GM12865 (cell line): ENCODE results near the gene GALNT9.

Experiments
- DNase-seq: peaks from one replicate; pipeline ENCODE4 v3.0.0; 2010; ENCODE audit warnings: low read depth
- H3K4me3 ChIP-seq: 2 replicates; pipeline ENCODE4 v1.5.1; 2011; ENCODE audit warnings: mild to moderate bottlenecking, low read depth, low read length, control low read depth
- TF ChIP-seq, protein P1 (sequence below): IDR thresholded peaks from 2 replicates; pipeline ENCODE4 v1.5.1; 2011; ENCODE audit warnings: low read length, control low read depth, low read depth, inconsistent platforms; ENCODE audit not compliant: insufficient read depth; ENCODE audit errors: missing control alignments

The GALNT9 gene

DNA sequence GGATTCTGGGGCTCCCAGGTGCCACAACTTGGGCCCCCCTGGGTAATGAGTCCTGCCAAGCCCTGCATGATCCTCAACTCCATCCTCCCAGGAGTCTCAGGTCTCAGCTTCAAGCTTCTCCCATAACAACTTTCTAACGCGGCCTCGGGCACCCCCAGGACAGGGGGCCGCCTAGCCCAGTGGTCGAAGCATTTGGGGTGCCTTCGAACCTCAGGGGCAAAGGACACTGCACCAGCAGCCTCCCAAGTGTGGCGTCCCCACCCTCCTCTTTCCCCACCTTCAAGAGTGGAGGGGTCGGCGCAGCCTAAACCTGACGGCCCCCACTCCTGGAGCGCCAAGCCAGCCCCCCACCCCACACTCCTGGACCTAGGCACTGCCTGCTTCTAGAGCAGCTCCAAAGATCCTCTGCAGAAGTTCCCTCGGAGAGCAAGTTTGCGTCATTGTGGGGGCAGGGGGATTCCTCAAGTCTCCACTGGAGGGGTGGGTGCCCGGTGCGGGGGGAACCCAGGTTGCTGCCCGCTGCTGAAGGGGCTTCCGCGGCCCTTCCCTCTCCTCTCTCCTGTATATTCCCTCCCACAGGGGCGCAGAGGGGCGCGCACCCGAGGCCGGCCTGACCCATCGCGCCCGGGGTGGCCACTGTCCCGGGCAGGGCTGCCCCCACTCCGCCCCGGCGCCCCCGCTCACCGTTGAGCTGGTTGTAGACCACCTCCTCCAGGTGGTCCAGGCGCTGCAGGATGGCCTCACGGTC, 933 bp downstream of the GALNT9 start:
- TF ChIP-seq, protein P1, sequence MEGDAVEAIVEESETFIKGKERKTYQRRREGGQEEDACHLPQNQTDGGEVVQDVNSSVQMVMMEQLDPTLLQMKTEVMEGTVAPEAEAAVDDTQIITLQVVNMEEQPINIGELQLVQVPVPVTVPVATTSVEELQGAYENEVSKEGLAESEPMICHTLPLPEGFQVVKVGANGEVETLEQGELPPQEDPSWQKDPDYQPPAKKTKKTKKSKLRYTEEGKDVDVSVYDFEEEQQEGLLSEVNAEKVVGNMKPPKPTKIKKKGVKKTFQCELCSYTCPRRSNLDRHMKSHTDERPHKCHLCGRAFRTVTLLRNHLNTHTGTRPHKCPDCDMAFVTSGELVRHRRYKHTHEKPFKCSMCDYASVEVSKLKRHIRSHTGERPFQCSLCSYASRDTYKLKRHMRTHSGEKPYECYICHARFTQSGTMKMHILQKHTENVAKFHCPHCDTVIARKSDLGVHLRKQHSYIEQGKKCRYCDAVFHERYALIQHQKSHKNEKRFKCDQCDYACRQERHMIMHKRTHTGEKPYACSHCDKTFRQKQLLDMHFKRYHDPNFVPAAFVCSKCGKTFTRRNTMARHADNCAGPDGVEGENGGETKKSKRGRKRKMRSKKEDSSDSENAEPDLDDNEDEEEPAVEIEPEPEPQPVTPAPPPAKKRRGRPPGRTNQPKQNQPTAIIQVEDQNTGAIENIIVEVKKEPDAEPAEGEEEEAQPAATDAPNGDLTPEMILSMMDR = no peak
- no peak for DNase-seq
- H3K4me3 ChIP-seq = no peak overlapping the region

DNA sequence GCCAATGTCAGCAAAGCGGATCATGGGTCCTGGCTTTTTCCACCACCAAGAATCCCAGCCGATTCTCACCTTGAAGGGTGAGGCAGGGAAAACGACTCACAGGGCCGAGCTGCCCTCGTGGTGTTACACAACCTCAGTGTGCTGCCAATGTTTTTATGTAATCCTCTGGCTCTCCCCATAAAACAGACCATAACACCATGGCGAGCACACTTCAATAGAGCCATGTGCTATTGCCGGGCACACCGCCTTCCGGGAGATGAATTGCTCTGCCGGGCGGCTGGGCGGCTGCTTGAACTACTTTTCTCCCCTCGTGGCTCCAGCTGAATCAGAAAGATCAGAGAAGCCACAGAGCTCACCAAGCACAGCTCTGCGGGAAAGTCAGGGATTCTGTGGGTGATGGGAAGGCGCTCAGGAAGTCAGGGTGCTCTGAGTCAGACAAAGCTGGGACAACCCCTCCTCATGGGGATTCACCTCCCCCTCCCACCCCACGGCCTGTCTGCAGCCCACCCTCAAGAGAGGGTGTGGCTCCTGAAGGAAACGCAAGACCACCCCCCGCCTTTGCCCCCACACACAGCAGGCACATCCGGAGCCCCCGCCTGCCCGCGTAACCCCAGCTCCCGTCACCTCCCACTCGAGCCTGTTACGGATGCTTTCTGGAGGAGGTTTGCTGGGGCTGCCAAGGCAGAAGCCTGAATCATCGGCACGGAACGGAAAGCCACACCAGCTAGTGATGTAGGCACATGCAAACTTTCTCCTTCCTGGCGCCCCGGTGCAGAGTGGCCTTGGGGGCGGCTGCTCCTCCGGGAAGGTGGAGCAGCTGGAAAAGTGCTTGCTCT, 1.8 kb downstream of the GALNT9 start:
- TF ChIP-seq, protein P1 = no peak
- H3K4me3 ChIP-seq = no peak overlapping the region

DNA sequence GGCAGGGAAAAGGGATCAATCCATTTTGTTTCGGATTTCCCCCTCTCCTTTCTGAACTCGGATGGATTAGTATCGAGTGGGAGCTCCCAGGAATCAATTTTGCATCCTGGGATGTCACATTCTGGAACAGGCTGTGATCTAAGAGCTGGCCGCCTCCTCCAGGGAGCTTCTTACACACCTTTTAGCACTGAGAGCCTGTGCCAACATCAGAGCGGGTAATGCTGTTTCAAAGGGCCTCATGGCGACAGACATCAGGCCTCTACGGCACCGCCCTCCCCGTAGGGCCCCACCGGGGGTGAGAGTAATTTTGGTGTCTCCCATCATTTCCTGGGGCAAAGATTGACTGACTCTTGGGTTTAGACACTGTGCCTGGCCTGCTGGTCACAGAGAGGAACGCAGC, 2.7 kb downstream of the GALNT9 start:
- H3K4me3 ChIP-seq = no peak overlapping the region
- TF ChIP-seq, protein P1 = no peak
- no peak for DNase-seq

More for the DNA sequence above, 1.8 kb downstream of the GALNT9 start:
- DNase-seq = no peak

DNA sequence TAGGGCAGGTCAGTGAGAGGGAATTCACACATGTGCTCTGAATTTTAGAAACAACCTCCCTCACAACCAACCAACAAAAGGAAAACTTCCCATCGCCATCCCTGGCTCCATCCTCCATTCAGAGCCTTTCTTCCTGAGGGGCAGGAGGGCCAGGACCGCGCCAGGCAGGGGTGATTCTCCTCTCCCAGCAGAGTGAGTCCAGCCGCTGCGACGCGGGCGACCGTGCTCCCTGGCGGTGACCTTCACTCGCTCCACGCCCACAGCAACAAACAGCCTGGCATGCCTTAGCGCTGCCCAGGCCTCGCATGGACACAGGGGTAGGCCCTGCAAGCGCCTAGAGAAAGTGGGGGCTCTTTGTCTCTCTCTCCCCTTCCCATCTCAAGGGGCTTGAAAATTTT, 3.7 kb downstream of the GALNT9 start:
- H3K4me3 ChIP-seq = no peak overlapping the region
- DNase-seq = no peak
- TF ChIP-seq, protein P1 = no peak

DNA sequence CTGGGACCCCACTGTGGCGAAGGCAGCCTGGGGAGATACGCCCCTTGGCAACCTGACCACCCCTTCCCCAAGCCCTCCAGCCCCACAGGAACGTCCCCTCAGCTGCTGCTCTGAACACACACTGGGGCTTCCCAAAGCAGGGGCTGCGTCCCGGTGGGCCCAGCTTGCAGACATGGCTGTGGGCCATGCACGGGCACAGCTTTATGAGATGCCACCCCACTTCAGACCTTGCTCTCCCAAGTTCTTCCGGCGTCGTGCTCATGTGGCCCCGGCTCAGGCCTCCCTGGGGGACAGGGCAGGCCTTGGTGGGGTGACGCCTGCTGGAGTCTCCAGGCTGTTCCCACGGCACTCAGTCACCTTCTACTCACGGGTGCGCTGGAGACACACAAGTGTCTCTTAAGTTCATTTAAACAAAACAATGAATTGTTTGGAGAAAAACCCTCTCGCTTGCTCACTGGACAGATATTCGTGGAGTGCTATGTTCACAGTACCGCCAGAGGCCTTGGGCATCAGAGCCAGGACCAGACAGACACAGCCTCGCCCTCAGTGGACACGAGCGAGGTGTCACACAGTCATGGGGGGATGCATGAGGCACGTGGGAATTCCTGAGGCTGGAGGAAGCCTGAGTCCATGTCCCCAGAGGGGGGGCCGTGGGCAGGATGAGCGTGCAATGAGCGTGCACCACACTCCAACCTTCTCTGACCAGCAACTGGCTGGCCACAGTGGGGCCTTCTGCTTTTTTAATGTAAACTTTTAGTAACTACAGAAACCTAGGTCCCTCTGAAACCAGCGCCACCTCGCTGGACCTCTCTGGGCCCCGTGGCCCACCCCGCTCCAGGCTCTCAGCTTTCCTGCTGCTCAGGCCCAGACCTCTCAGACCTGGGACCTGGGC, 4.3 kb downstream of the GALNT9 start:
- no peak overlapping the region for H3K4me3 ChIP-seq
- DNase-seq = no peak
- TF ChIP-seq, protein P1 = no peak

DNA sequence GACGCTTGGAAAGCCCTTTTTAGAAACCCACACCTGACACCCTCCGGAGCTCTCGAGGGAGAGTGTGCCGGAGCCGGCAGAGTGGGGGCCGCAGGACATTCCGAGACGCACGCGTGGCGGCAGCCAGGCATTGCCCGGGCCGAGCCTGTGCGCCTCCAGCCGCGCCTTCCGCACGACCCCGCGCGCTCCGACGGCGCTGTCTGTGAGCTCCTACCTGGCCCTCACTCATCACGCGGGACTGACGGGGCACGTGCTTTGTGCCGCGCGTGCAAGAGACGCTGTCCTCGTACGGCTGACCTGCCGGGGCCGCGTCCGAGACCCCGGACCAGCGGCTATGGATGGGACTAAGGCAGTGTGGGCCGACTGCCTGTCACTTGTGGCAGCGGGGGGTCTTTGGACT, 5.2 kb downstream of the GALNT9 start:
- TF ChIP-seq, protein P1 = no peak

More for the DNA sequence above, 5.2 kb downstream of the GALNT9 start:
- no peak for DNase-seq
- H3K4me3 ChIP-seq = no peak overlapping the region
